HuH-7 (cell line): ENCODE data around the gene TOM1L1.

Experiments
- DNase-seq: peaks from one replicate; pipeline ENCODE4 v3.0.0; 2011; ENCODE audit warnings: low spot score

TOM1L1 gene

GRCh38 chr17:54899201-54899600 is 1.5 kb upstream of the TOM1L1 start:
- DNase-seq, result no peak

- DNase-seq, result peak; percentile 16
Measured at GRCh38 chr17:54899721-54900456, 763 bp upstream of the TOM1L1 start.

- peak; percentile 6 for DNase-seq
Measured at GRCh38 chr17:54901230-54901822, 674 bp downstream of the TOM1L1 start.

GRCh38 chr17:54902017-54902416 is 1.4 kb downstream of the TOM1L1 start:
- DNase-seq, result no peak

- no peak for DNase-seq
Measured at GRCh38 chr17:54902611-54903010, 2.0 kb downstream of the TOM1L1 start.

GRCh38 chr17:54903375-54903774 is 2.7 kb downstream of the TOM1L1 start:
- peak; percentile 53 for DNase-seq

GRCh38 chr17:54906683-54907082 is 6.0 kb downstream of the TOM1L1 start:
- no peak for DNase-seq

GRCh38 chr17:54907376-54907775 is 6.7 kb downstream of the TOM1L1 start:
- DNase-seq, result no peak

- no peak for DNase-seq
Measured at GRCh38 chr17:54909766-54910165, 9.1 kb downstream of the TOM1L1 start.

GRCh38 chr17:54916721-54917120 is 16.1 kb downstream of the TOM1L1 start:
- DNase-seq, result no peak

- DNase-seq, result no peak
Measured at GRCh38 chr17:54919425-54919824, 18.8 kb downstream of the TOM1L1 start.

GRCh38 chr17:54920819-54921218 is 20.2 kb downstream of the TOM1L1 start:
- no peak for DNase-seq

- no peak for DNase-seq
Measured at GRCh38 chr17:54924405-54924804, 23.8 kb downstream of the TOM1L1 start.

GRCh38 chr17:54927525-54927924 is 26.9 kb downstream of the TOM1L1 start:
- no peak for DNase-seq

GRCh38 chr17:54932711-54933110 is 32.1 kb downstream of the TOM1L1 start:
- DNase-seq, result no peak

- no peak for DNase-seq
Measured at GRCh38 chr17:54933921-54934320, 33.3 kb downstream of the TOM1L1 start.

- no peak for DNase-seq
Measured at GRCh38 chr17:54935471-54935870, 34.8 kb downstream of the TOM1L1 start.

GRCh38 chr17:54937018-54937417 is 36.4 kb downstream of the TOM1L1 start:
- DNase-seq, result no peak

- no peak for DNase-seq
Measured at GRCh38 chr17:54937426-54937825, 36.8 kb downstream of the TOM1L1 start.

- DNase-seq, result no peak
Measured at GRCh38 chr17:54941285-54941684, 40.6 kb downstream of the TOM1L1 start.

GRCh38 chr17:54944796-54945195 is 44.1 kb downstream of the TOM1L1 start:
- no peak for DNase-seq

- DNase-seq, result no peak
Measured at GRCh38 chr17:54945231-54945630, 44.6 kb downstream of the TOM1L1 start.

- DNase-seq, result no peak
Measured at GRCh38 chr17:54945671-54946070, 45.0 kb downstream of the TOM1L1 start.

GRCh38 chr17:54947396-54947795 is 46.7 kb downstream of the TOM1L1 start:
- no peak for DNase-seq
